Heart left ventricle (tissue), 13 donors: ENCODE data around the gene DCDC2.

Experiments used
- CTCF ChIP-seq, 12 donors: fragments of 200-600 bp; sonication (generic) in 4 of 12; IDR thresholded peaks; one replicate each; pipeline versions ENCODE4 v1.5.0 to v1.8.0; 2018 to 2022; ENCODE audit warnings: antibody characterized with exemption in 12 of 12, mild to moderate bottlenecking in 5 of 12
- POLR2A ChIP-seq, 2 donors: fragments of 450-650 bp; IDR thresholded peaks; one replicate each; pipeline ENCODE4 v1.6.1; 2017; ENCODE audit warnings: antibody characterized with exemption in 2 of 2, mild to moderate bottlenecking in 2 of 2, moderate library complexity in 2 of 2
- donor health status: ischemic (EF 13 %, LVEDD 7.1; RV severe dilation, severe dysfunction).
- donor health status: DM: no; HTN: yes; CAD: no.
- donor health status: DM: no; HTN: no; CAD: no.
- donor health status: ischemic (EF 25% LVEDD 6.9; RV normal size, moderate dysfunction).
- donor health status: ischemic (EF 25% LVEDD 5.7; RV mildly dilated, moderate dysfunction).
- donor health status: ischemic (EF 35%, LVEDD 5.7; RV mildly dilated, moderate dysfunction).
- donor health status: nonischemic (EF 11% LVEDD 7.7; RV severe dilation, severe dysfunction).
- donor health status: DM: yes; HTN: yes; CAD: no.
- donor health status: PGD.
- donor health status: ischemic (EF 29% LVEDD 5.4; RV normal size, mild dysfunction).
- donor health status: nonischemic (EF 23%, LVEDD 6.1; RV moderate dilation, normal function).

DNA sequence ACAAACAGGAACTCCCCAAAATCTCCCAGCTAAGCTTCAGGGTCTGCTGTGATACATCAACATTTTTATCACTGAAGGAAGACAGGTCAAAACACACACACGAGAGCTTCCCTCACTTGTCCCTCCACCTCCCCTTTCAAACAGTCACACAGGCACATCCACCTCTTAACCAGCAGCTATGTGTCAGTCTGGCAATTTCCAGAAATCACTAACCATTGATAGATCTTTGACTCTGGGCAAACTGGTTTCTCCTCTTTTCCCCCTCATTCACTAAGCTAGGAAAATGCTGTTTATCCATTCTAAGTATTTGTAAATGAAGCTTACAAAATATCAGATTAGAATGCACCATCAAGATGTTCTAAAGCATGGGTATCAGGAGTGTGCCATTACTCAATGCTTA is 87.8 kb downstream of the DCDC2 start:
- TF ChIP-seq CTCF (IDR thresholded peaks at IDR 0.05): no peak
- no peak for TF ChIP-seq POLR2A (IDR thresholded peaks at IDR 0.05)
